LNCAP (cell line): ENCODE results near the gene IL1RL2.

Experiments
- CTCF ChIP-seq: fragments of 450-650 bp; IDR thresholded peaks from 2 replicates; pipeline ENCODE4 v1.5.1; 2017; ENCODE audit warnings: mild to moderate bottlenecking

IL1RL2 gene

GRCh38 chr2:102278720-102279390, 92.0 kb downstream of the IL1RL2 start:
- TF ChIP-seq CTCF, result no peak

GRCh38 chr2:102279391-102279735, 92.5 kb downstream of the IL1RL2 start:
- no peak for TF ChIP-seq CTCF

GRCh38 chr2:102282678-102283091, 95.9 kb downstream of the IL1RL2 start:
- no peak for TF ChIP-seq CTCF

- no peak for TF ChIP-seq CTCF
Observed at GRCh38 chr2:102283996-102284395, 97.2 kb downstream of the IL1RL2 start.

GRCh38 chr2:102284611-102285010, 97.8 kb downstream of the IL1RL2 start:
- no peak for TF ChIP-seq CTCF

- TF ChIP-seq CTCF, result no peak
Observed at GRCh38 chr2:102285368-102285767, 98.5 kb downstream of the IL1RL2 start.

- no peak for TF ChIP-seq CTCF
Observed at GRCh38 chr2:102286041-102286440, 99.2 kb downstream of the IL1RL2 start.

- no peak for TF ChIP-seq CTCF
Observed at GRCh38 chr2:102289129-102289528, 102.3 kb downstream of the IL1RL2 start.
